GM19324 (cell line): ENCODE data around the gene PYDC1.
"Not testable (repeated sequence)": the region's sequence is repeated elsewhere in the genome, so short reads cannot be mapped to it uniquely, and the experiment has no call there.

Source experiments
- ATAC-seq: cut with Tn5 transposase; IDR thresholded peaks from one replicate; pipeline ENCODE4 v1.9.1; 2021; ENCODE audit warnings: mild to moderate bottlenecking, moderate library complexity; ENCODE audit not compliant: unreplicated experiment, low FRiP score

PYDC1 gene

GRCh38 chr16:31216422-31217135, at the start of gene PYDC1:
Gene PYDC1 (minus strand): TSS chr16:31217135. CDS start chr16:31217028, 107 bp downstream.
- ATAC-seq: no peak

GRCh38 chr16:31265329-31266245, 48.7 kb upstream of the PYDC1 start:
- ATAC-seq: peak; percentile 65

- no peak for ATAC-seq
These were observed 45.1 kb upstream of the PYDC1 start for GRCh38 chr16:31262084-31262483.

- ATAC-seq: no peak
These were observed 43.4 kb upstream of the PYDC1 start for GRCh38 chr16:31260136-31260931.

GRCh38 chr16:31258366-31258765, 41.4 kb upstream of the PYDC1 start:
- ATAC-seq: no peak

GRCh38 chr16:31256466-31256865, 39.5 kb upstream of the PYDC1 start:
- ATAC-seq: no peak

- no peak for ATAC-seq
These were observed 36.7 kb upstream of the PYDC1 start for GRCh38 chr16:31253642-31254045.

GRCh38 chr16:31251435-31251834, 34.5 kb upstream of the PYDC1 start:
- ATAC-seq: no peak

- no peak for ATAC-seq
These were observed 33.9 kb upstream of the PYDC1 start for GRCh38 chr16:31250782-31251384.

- no peak for ATAC-seq
These were observed 31.4 kb upstream of the PYDC1 start for GRCh38 chr16:31248344-31248743.

- ATAC-seq: no peak
These were observed 29.4 kb upstream of the PYDC1 start for GRCh38 chr16:31246296-31246695.

- ATAC-seq: not testable (repeated sequence)
These were observed 28.7 kb upstream of the PYDC1 start for GRCh38 chr16:31245598-31245997.

- no peak for ATAC-seq
These were observed 27.1 kb upstream of the PYDC1 start for GRCh38 chr16:31243734-31244670.

GRCh38 chr16:31242206-31242605, 25.3 kb upstream of the PYDC1 start:
- ATAC-seq: no peak

- no peak for ATAC-seq
These were observed 21.1 kb upstream of the PYDC1 start for GRCh38 chr16:31238041-31238440.

- ATAC-seq: no peak
These were observed 12.6 kb upstream of the PYDC1 start for GRCh38 chr16:31229501-31229900.

- ATAC-seq: no peak
These were observed 11.3 kb upstream of the PYDC1 start for GRCh38 chr16:31228206-31228605.

GRCh38 chr16:31225193-31225592, 8.3 kb upstream of the PYDC1 start:
- ATAC-seq: no peak
